GM18858 (cell line): ENCODE results near the gene RSPH4A.
"Not testable (repeated sequence)": the region's sequence is repeated elsewhere in the genome, so short reads cannot be mapped to it uniquely, and the experiment has no call there.

Experiments used
- ATAC-seq: cut with Tn5 transposase; IDR thresholded peaks from one replicate; pipeline ENCODE4 v1.9.1; 2021; ENCODE audit not compliant: unreplicated experiment

RSPH4A gene

DNA sequence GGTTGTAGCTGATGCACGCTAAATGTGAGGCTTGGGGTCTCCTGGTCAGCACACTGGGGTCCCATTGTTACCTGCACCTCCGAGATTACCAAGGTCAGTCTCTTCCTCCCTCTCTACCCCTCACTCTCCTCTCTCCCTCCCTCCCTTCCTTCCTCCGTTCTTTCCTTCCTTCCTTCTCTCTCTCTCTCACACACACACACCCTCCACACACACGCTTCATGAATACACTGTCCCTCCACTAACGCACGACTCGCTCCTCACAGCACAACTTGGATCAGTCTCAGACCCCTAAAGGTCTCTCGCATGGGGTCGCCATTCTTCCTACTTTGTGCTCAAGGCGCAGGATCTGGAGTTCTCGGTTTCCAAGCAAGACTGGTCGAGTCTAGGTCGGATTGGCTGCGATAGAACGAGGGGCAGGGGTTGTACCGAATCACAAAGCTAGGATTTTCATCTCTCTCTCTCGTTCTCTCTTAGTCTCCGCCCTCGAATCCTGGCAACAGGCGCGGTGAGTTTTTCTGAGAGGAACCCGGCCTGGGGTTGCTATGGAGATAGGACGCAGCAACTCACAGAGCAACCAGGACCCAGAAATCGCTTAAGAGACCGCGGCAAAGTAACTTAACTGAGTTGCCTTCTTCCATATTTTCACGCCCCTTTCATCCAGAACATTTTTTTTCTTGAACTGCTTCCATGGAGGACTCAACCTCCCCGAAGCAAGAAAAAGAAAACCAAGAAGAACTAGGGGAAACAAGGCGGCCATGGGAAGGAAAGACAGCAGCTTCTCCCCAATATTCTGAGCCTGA is at the start of gene RSPH4A:
Gene RSPH4A, plus strand, starts transcription at position 543 of the 800 bp plus-strand sequence. Its CDS starts 145 bp downstream, at position 688.
- ATAC-seq, result peak; percentile 99

DNA sequence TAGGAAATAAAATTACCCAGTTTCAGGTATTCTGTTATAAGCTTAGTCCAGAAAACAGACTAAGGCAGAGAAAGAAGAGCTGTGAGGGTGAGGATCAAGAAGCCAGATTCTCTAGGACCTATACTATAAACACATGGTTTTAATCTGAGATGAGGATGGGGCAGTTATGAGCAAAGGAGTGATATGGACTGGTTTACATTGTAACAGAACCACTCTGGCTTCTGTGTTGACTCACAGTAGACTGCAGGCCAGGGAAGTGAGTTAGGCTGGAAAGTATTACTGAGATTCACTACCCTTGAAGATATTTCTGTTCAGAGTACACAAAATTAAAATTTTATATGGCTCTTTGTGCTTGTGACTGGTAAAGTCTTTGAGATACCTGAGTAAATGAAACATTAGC is 48.2 kb upstream of the RSPH4A start:
- no peak for ATAC-seq

- no peak for ATAC-seq
Measured at GRCh38 chr6:116568821-116569755, 47.2 kb upstream of the RSPH4A start.

DNA sequence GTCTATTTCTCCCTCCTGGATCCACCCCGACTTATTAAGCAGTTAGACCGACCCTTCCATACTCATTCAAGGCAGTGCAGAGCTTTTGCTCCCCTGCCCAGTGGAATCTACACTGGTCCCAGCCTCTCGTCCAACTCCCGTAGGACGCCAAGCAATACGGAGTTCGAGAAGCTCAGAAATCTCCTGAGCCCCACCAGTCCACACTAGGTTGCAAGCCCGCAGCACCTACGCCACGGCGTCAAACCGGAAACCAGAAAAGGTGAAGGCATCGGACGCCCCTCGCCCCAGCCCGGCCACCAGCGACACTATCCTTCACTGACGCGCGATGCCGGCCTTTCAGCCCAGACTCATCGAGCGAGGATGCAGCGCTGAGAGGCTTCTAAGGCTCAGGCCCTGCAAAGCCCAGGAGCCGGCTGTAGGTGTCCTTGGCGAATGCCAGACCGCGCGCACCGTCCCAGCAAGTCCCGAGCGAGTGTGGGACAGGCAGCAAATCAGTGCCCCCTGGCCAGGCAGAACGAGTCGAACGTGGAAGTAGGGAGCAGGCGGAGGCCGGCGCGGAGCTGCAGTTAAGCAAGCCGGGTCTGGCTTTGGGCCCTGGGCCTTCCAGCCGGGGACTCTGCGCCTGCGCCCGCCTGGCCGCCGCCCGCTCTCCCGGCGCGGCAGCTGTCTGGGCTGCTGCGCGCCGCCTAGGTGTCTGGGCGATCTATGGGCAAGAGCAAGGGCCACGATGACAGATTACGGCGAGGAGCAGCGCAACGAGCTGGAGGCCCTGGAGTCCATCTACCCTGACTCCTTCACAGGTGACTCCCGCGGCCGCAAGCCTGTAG is 45.2 kb upstream of the RSPH4A start, which contains the start of gene RWDD1:
Gene RWDD1, plus strand, starts transcription at position 649 of the 827 bp plus-strand sequence. Its CDS starts 79 bp downstream, at position 728.
- ATAC-seq, result peak; percentile 93

- ATAC-seq, result no peak
Measured at GRCh38 chr6:116571683-116572000, 44.6 kb upstream of the RSPH4A start.

DNA sequence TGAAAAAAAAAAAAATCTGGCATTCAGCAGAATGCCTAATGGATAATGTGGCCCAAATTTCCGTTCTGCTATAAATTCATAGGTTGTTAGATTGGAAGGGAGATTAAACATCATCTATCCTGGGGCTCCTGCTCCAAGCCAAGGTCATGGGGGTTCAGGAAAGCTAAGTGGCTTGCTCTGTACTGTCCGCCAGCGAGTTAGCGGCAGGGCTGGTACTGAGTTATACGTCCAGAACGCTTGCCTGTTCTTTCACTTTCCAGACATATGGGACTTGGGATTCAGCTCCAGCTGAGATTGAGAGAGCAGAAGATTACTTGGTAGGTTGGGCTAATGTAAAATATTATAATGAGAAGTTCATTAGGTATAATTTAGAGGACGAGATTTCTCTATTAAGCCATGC is 44.1 kb upstream of the RSPH4A start:
- ATAC-seq, result no peak

GRCh38 chr6:116575227-116575626 is 41.1 kb upstream of the RSPH4A start:
- ATAC-seq, result no peak

DNA sequence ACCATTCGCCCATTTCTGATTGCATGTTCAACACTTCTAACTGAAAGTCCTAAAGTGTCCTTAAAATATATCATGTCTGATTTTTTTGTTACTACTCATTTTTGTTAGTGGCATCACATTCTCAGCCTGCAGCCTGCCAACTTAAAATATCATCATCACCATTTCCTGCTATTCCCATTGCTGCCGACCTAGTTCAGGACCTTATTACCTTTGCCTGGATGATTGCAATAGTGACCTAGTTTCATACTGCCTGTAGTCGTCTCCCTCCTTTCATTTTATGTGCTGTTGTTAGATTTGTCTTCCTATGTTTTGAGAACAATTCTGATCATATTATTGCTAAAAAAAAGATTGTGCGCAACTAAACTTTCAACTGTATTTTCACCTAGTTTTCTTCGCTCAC is 38.8 kb upstream of the RSPH4A start:
- no peak for ATAC-seq

GRCh38 chr6:116578335-116578734 is 37.9 kb upstream of the RSPH4A start:
- ATAC-seq, result no peak

- ATAC-seq, result no peak
Measured at GRCh38 chr6:116579143-116579542, 37.1 kb upstream of the RSPH4A start.

- ATAC-seq, result no peak
Measured at GRCh38 chr6:116580198-116580597, 36.1 kb upstream of the RSPH4A start.

DNA sequence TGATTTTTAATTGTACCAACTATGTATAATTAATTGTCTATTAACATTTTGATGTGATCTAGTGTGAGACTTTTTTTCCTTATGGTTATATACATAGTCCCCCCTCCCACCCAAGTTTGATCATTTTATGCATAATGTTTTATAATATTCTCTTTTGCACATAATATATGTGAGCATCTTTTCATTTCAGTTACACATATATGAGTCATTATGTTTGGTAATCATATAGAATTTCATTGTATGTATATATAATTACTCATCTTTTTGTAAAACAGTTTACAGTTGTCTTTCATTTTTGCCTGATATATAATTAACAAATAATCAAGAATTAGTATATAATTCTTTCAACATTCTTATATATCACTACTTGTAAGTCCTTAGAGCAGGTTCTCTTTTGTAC is 30.0 kb upstream of the RSPH4A start:
- ATAC-seq, result no peak

DNA sequence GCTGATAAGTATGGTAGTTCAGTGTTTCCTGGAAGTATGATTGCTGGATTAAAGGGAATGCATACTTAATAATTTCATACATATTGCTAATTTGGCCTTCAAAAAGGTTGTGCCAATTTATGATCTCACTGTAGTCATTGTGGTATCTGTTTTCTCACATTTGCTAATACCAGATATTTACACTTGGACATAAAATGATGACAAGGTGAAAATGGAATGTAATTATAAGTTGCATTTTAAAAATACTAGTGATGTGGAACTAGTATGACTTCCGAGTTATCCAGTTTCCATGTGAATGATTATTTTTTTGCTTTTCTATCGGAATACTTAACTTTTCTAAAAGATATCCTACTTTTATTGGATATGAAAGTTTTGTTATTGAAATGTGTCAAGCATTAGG is 29.5 kb upstream of the RSPH4A start:
- ATAC-seq, result no peak

GRCh38 chr6:116595247-116595646 is 21.0 kb upstream of the RSPH4A start:
- ATAC-seq, result no peak

DNA sequence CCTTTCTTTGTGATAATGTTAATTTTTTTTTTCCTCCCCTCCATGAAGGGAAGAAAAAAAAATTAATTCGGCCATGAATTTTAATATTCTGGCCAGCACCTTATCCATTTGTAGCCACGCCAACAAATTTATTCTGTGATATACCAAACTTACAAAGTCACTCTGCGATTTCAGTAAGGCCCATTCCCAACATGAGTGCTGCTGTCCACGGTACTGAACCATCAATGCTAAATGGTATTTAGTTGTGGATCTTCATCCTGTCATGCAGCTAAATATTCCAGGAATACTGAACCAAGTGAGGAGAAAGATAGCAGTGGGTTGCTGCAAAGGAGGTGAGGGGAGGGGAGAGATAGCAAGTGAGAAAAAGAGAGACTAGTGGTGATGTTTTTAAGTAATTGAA is 19.5 kb upstream of the RSPH4A start:
- ATAC-seq, result no peak

DNA sequence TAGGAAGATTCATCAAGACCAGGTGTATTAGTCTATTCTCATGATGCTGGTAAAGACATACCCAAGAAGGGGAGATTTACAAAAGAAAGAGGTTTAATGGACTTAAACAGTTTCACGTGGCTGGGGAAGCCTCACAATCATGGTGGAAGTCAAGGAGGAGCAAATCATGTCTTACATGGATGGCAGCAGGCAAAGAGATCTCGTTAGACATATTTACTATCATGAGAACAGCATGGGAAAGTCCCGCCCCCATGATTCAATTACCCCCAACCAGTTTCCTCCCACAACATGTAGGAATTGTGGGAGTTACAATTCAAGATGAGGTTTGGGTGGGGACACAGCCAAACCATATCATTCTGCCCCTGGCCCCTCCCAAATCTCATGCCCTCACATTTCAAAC is 12.4 kb upstream of the RSPH4A start:
- ATAC-seq, result not testable (repeated sequence)

DNA sequence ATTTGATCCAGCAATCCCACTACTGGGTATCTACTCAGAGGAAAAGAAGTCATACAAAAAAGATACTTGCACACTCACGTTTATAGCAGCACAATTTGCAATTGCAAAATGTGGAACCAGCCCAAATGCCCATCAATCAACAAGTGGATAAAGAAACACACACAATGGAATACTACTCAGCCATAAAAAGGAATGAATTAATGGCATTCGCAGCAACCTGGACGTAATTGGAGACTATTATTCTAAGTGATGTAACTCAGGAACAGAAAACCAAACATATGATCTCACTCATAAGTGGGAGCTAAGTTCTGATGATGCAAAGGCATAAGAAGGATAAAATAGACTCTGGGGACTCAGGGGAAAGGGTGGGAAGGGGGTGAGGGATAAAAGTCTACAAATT is 11.4 kb upstream of the RSPH4A start:
- ATAC-seq, result not testable (repeated sequence)

DNA sequence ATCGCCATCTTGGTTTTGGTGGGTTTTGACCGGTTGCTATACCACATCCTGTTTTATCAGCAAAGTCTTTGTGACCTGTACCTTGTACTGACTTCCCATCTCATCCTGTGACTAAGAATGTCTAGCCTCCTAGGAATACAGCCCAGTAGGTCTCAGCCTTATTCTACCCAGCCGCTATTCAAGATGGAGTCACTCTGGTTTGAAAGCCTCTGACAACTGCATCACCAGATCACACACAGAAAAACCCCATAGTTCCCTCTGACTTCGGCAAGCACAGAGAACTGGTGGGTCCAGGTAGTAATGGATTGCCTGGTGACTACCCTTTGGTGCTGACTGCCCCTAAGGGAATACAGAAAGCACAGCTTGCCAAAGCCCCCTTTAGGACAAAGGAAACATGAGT is 10.3 kb upstream of the RSPH4A start:
- ATAC-seq, result no peak

DNA sequence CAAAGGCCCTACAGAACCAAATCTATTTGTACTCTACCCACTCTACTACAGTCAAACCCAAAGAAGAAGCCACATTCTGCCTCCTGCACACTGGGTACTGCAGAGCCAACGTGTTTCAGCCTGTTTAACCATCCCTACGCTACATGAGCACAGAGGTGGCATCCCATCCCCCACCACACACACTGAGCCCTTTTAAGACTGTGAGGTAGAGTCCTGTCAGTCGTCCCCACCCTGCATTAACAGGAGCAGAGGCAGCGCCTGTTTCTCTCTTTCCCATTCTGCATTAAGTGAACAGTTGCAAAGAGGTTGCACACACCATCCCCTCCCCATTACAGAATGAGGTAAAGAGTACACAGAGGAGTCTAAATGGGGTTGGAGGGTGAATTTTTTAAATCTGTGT is 5.2 kb upstream of the RSPH4A start:
- ATAC-seq, result no peak

- ATAC-seq, result no peak
Measured at GRCh38 chr6:116616737-116617053, 416 bp downstream of the RSPH4A start.
